GM19035 (cell line): Measurements from ENCODE around the gene CEP85L.

Experiments used
- ATAC-seq: cut with Tn5 transposase; IDR thresholded peaks from one replicate; pipeline ENCODE4 v1.9.1; 2021; ENCODE audit not compliant: unreplicated experiment

CEP85L gene

GRCh38 chr6:118546164-118546879 is 105.1 kb downstream of the CEP85L start:
- no peak for ATAC-seq

- ATAC-seq, result no peak
Observed at GRCh38 chr6:118544105-118544504, 107.3 kb downstream of the CEP85L start.

DNA sequence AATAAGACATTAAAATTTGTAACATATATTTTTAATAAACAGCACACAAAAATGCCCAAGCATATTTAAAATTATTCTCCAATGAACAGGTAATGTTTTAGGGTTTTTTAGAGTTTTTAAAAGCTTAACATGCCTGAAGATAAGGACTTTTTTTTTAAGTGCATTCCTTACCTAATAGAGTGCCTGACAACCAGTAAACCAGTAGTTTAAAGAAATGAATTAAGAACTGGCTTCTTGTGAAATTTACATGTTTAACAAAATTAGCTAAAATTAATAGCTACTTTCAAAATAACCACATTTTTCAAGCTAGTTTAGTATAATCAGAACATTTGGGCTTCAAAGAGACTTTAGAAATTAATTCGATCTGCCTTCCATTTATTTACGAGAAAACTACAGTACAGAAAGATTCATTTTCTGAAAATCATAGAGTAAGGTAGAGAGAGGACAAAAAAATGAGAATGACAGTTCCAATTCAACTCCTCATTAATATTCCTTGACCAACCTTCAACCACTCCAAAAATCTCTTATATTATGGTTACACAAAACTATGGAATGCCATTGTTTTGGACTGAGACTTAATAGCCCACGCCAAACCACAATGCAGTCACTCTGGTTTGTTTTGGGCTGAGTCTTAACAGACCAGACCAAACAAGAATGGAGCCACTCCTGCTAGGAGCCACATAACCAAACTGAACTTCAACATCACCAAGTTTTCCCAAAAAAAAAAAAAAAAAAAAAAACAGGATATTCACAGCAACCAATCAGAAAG is 109.0 kb downstream of the CEP85L start:
- no peak for ATAC-seq

DNA sequence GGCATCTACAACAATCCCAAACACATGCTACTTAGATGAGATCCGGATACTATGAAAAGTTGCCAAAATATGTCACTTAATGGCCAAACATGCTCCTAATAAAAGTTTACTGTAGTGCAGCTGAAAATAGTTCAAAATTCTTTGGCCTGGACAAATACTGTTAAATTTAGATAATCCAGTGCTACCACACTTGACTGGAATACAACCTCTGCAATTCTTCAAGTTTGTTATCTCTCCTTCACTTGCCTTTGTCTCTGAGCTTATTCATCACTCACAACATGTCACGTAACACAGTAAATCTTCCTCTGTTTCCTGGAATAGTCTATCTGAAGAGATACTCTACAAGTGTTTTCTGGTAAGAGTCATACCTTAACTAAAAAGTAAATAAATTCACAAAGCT is 113.8 kb downstream of the CEP85L start:
- no peak for ATAC-seq

GRCh38 chr6:118536478-118536877 is 114.9 kb downstream of the CEP85L start:
- no peak for ATAC-seq

DNA sequence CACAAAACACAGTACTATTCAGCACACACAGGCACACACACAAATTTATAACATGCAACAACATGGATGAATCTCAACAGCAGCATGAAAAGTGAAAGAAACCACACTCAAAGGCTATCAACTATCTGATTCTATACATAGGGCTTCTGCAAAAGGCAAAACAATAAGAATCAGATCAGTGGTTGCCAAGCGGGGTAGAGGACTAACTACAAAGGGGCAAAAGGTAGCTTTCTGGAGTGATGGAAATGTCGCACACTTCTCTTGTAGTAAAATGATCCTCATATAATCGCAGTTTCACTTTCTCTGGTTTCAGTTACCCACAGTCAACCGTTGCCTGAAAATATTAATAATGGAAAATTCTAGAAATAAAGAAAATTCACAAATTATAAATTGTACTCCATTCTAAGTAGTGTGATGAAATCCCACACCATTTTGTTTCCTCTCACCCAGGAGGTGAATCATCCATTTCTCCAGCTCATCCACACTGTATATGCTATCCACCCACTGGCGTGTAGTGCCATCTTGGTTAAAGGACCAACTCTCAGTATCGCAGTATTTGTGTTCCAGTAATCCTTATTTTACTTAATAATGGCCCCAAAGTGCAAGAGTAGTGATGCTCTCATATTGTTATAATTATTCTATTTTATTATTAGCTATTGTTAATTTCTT is 116.1 kb downstream of the CEP85L start:
- ATAC-seq, result no peak

DNA sequence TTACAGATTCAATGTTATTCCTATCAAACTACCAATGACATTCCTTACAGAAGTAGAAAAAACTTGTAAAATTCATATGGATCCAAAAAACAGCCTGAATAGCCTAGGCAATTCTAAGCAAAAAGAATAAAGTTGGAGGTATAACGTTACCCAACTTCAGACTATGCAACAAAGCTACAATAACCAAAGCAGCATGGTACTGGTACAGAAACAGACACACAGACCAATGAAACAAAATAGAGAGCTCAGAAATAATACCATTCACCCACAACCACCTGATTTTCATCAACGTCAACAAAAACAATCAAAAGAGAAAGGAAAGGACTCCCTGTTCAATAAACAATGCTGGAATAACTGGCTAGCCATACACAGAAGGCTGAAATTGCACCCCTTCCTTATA is 120.4 kb downstream of the CEP85L start:
- no peak for ATAC-seq

DNA sequence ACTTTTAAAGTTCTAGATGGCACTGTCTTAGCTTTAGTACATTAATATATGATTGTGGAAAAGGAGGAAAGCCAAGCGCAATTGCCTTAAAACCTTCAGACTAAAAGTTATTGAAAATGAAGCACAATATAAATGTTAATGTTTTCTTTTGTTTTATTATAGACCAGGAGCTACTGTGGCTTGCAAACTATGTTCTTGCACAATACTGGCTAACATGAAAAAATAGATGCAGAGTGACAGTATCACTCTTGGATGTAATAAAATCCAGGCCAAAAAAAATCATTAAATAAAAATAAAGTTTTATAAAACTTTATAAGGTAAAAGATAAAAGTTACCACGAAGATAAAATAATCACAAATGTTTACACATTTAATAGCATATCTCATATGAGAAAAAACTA is 121.6 kb downstream of the CEP85L start:
- no peak for ATAC-seq

GRCh38 chr6:118528129-118528528 is 123.3 kb downstream of the CEP85L start:
- ATAC-seq, result no peak

DNA sequence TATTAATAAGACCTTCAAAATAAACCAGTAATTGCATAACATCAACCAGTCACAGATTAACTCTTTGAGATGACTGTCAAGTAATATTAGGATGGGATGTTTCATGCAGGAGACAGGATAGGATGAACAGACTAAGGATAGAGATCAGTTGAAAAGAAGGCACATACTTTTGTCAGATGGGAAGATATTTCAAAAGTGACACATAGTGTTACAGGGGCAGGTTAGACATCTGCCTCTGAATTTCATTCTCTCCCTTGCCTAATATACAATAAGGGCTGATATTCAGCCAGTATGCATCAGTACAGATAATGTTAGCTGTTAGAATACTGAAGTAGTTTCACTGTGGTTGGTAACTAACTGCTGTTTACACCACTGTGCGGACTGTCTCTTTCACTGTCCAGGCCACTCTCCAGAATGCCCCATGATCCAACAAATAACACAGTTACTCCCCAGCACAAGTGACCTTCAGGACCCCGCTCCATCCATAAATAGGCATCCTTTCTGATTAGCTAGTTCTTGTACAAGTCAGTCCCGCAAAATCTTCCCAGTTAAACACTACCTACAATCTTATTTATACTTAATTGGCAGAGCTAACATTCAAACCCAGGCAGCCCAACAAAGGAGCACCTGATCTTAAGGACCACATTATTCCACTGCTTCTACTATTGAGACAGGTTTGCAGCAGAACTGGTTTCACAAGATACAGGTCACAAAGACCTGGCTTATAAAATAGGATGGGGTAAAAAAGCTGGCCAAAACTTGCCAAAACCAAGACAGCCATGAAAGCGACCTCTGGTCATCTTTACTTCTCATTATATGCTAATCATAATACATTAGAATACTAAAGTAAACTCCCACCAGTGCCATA is 125.2 kb downstream of the CEP85L start:
- ATAC-seq, result no peak

GRCh38 chr6:118524686-118525085 is 126.7 kb downstream of the CEP85L start:
- ATAC-seq, result no peak

- peak; percentile 40 for ATAC-seq
Observed at GRCh38 chr6:118523216-118523615, 128.2 kb downstream of the CEP85L start.

DNA sequence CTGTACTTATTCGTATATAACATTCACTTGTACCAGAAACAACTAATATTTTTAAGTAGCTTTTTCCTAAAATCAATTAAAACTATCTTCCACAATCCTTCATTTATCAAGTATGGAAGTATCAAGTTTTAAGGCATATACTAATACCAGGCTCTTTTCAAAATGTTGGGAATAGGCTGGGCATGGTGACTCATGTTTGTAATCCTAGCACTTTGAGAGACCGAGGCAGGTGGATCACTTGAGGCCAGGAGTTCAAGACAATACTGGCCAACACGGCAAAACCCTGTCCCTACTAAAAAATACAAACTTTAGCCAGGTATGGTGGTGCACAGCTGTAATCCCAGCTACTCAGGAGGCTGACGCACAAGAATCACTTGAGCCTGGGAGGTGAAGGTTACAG is 129.0 kb downstream of the CEP85L start:
- no peak for ATAC-seq

DNA sequence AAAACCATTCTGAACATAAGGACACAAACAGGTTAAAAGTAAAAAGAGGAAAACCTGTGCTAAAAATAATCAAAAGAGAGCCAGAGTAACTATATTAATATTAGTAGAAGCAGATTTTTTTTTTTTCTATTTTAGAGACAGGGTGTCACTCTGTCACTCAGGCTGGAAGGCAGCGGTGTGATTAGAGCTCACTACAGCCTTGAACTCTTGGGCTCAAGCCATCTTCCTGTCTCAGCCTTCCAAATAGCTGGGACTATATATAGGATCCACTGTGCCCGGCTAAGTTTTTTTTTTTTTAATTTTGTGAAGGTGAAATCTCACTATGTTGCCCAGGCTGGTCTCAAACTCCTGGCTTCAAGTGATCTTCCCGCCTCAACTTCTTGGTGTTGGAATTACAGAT is 136.7 kb downstream of the CEP85L start:
- no peak for ATAC-seq

- ATAC-seq, result no peak
Observed at GRCh38 chr6:118511930-118512715, 139.3 kb downstream of the CEP85L start.

GRCh38 chr6:118509009-118509617 is 142.3 kb downstream of the CEP85L start:
- no peak for ATAC-seq

DNA sequence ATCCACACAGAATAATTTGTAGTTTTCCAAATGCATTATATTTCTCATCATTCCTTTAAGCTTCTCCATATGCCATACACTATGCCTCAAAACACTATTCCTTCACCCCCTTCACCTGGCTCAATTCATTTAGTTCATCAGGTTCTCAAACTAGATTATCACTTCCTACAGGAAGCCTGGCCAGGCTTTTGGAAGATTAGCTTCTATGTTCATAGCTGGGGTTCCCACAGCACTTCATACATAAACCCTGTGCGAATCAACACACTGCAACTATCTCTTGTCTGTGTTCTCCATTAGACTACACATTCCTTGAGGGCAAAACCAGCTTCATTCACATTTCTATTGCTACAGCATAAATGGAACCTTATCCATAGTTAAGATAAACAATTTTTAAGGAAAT is 143.8 kb downstream of the CEP85L start:
- ATAC-seq, result no peak

DNA sequence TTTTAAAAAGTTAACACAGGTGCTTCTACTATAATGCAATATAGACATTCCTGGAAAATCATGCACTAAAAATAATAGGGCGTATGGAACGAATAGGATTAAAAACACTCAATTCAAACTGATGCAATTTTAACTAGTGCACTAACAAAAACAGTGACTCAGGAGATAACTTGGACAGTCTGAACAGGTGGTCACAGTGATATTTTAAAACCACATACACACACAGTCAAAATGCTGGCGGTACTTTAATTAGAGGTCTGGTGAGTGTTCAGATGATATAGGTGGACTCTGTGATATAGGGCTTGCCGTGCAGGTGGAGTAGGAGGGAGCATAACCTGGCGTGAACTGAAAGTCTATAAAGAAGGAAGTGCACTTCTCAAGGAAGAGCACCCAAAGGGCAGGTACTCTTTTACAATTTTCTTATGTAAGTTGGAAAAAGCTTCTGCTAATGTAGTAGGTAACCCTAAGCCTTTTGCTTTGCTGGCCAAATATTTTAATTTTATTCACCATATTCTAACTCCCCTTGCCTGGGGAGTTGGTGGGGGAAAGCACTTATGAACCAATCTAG is 145.2 kb downstream of the CEP85L start:
- ATAC-seq, result no peak

- no peak for ATAC-seq
Observed at GRCh38 chr6:118505656-118506055, 145.7 kb downstream of the CEP85L start.

DNA sequence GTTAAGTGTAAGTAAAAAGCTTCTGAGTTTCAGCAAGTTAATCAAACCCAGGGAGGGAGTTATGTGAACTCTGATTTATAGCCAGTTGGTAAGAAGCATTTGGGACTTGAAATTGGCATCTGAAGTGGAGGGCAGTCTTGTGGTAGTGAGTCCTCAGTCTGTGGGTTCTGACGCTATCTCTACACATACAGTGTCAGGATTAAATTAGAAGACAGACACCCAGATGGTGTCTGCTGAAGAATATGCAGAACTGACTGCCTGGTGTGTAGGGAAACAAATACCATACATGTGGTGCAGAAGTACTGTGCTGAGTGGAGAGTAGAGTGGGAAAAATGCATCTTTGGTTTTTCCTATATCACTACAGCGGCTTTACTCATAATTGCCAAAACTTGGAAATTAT is 146.8 kb downstream of the CEP85L start:
- no peak for ATAC-seq
